Measurements from ENCODE around the gene FGF1.

Gene FGF1

DNA sequence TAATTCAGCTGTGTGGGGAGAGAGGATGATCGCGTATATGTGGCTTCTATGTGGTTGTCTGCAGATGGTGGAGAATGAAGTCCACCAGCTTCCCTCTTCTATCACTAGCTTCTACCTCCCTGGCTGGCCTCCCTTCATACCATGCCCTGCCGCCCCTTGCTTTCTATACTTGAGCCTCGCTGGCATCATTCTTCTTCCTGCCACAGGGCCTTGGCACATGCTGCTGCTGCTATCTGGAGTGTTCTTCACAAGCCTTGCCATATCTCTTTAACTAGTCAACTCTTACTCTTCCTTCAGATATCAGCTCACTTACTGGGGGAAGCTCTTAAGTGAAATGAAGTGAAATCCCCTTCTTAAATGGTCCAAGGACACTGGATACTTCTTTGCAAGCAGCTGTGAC, 100.4 kb downstream of the FGF1 start:
- no peak for DNase-seq

DNA sequence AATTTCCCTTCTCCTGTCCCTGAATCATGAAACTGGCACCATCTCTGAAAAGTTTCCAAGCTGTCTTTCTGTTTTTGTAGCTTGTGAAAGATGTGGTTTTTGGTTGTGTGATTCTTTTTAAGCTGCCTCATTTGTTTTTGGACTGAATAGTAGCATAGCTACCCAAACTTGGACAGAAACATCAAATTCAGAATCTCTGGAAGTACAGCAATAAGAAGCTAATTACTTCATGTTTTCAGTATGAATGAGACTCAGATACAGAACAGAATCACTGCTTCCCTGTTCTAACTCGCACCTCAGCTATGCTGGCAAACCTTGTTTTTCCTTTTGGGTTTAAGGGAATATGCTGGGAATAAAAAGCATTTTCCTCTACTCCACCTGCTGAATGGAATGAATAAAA, 101.0 kb downstream of the FGF1 start:
- no peak for DNase-seq

DNA sequence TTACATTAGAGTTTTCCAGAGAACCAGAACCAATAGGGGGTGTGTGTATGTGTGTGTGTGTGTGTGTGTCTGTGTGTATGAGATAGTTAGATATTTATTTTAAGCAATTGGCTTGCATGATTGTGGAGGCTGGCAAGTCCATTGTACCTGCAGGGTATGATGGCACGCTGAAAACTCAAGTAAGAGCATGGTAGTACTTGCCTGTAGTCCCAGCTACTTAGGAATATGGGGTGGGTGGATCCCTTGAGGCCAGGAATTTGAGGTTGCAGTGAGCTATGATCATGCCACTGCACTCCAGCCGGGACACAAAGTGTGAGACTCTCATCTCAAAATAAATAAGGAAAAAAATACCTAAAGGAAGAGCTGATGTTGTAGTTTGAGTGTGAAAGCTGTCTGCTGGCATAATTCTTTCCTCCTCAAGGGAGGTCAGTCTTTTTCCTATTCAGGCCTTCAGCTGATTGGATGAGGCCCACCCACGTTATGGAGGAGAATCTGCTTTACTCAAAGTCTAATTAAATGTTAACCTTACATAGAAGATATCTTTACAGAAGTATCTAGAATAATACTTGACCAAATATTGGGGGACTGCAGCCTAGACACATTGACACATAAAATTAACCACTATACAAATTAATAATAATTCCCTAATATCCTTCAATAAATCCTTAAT, 107.6 kb downstream of the FGF1 start:
- DNase-seq: no peak

DNA sequence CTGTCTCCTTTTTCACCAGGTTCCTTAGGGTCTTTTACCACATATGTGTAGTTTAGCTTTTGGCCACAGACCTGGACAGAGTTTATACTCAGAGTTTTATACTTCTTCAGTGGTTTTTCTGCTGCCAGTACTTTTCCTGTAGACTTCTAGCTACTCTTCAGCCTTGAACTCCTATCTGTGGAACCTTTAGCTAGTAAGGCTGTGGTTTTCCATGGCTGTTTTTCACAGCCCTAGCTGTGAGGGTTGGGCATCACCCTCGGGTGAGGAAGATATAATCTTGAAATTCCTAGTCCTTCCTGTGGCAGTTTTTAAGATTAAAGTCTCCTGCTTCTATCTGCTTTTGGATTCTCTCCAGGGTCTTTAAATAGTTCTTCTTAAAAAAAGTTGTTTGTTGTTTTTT, 109.1 kb downstream of the FGF1 start:
- no peak for DNase-seq

DNA sequence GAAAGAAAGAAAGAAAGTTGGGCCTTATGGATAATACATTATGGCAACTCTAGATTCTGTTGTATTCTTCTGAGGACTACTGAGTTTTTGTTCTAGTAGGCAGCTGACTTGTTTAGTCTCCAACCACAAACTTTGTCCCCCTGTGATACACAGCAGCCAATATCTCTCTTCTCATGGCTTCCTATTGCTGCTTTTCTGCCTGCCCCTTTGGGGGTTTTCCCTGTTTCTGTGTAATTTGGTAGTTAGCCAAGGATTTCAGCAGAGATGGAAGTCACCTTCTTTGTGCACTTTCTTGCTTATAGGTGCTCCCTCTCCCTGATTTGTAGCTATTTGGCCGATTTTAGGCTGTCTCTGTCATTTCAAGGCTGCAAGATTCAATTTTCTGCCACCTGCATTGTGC, 109.6 kb downstream of the FGF1 start:
- DNase-seq: no peak

DNA sequence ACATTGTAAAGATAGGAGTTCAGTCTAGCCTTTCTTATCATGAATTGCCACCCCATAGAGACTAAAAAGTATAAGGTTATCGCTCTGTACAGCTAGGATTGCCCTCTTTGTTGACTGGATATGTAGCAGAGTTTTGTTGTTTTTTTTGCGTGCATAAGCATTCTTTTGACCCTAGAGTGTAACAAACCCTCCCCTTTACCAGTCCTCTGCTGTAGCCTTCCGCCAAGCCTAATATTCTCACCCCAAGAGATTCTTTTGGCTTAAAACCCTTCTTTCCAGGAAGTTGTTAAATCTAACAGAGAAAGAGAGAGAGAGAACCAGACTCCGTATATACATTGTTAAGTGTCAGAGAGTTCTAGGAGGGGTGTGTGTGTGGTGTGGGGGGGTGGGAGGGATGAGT, 113.9 kb downstream of the FGF1 start:
- DNase-seq: no peak

DNA sequence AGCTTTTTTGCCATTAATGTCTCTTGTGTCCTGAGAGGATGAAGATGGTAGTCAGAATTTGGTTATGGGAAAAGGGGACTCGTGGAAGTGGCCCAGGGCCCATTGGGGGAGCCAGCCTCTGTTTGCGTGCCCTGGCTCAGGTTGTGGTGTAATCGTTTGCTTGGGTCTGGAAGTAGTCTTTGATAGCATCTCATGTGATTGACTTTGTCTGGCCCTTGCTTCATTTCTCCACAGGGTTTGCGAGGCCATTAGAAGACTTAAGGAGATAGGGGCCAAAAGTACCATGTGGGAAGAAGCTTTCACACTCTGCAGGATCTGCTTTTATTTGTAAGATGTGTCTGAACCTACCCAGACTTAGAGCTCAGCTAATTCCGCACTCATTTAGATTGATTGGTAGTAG, 114.5 kb downstream of the FGF1 start:
- DNase-seq: no peak

DNA sequence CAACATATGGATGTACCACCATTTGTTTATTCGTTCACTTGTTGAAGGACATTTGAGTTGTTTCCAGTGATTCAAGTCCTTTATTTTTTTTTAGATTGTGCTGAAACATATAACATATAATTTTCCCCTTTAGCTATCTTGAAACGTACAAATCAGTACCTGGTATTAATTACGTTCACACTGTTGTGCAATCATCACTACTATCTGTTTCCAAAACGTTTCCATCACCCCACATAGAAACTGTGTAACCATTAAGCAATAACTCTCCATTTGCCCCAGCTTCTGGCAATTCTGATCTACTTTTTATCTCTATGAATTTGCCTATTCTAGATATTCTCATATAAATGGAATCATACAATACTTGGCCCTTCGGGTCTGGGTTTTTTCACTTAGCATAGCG, 116.0 kb downstream of the FGF1 start:
- DNase-seq: no peak

DNA sequence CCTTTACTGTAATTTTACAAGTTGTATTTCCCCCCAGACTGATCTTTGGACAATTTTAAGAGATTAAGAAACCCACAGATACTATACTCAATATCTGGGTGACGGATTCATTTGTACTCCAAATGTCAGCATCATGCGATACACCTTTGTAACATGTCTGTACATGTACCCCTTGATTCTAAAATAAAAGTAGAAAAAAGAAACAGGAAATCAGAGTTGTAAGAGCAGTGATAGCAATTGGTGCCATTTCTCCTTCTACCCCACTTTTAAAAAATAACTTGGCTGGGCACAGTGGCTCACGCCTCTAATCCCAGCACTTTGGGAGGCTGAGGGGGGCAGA, 116.9 kb downstream of the FGF1 start:
- no peak for DNase-seq

DNA sequence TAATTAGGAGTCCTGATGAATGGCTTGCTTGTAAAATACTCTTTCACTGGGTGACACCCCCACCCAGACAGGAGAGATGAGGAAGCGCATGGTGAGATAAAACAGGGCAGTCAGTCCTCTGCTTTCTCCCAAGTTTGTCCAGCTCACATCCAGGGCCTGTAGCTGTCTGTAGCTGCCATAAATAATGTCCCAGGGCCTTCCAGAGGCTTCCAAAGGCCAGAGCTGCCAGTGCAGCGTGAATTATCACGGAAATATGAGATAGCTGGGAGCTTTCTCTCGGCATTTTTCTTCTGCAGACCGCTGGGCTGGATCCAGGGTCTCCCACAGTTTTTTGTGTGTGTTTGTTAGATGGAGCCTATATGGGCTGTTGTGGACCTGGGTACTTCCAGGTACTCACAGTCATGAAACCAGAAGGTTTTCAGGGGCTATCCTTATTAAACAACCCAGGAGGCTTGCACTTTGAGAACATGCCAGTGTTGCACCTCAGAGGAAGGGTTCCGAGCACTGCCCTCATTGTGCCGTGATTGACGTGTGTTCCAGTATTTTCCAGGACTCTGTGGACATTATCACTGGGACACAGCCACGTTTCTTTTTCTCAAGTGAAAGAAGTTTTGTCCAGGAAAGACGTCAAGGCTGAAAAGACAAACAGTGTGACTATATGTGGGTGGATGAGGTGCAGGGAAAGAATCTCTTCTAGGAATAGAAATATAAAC, 117.5 kb downstream of the FGF1 start:
- DNase-seq: no peak

DNA sequence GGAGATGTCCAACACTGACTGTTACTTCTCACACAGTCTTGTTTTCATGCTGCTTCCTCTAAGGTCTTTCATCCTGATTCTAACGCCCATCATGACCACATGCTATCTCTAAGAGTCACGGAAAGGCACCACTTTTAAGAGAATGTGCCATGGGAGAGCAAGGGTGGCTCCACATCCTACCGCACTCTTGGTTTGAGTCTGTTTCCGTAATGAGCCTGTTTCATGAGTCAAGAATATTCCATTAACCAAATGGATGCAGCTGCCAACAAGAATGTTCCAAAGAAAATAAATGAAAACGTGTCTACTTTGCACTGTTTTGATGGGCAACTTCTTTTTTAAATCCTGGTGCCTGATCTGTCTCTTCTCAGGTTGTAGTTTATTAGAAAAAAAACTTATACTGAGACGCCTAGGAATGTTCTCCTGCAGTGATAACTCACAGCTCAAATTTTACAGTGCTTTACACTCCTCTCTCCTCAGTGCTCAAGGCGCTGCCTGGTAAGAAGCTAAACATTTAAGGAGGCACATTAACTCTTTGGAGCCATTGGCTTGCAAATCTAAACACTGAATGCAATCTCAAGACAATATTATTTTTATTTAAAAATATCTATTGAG, 124.3 kb downstream of the FGF1 start:
- DNase-seq: no peak

DNA sequence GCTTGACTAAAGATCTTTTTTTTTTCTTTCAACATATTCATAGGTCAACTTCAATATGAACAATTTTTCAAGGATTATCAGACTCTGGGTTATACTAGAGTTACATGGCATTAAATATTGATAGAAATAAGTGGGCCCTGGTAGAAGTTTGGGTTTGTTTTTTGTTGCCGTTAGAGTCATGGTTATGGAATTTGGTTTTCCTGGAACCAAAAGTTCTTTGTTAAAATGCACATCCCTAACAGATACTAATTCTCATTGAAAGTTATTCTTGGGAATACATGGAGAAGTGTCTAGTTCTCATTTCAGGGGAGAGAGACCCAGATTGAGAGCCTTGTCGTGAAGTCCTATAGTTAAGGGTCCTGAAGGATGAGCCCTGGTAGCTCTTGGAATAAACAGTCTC, 124.9 kb downstream of the FGF1 start:
- no peak for DNase-seq

DNA sequence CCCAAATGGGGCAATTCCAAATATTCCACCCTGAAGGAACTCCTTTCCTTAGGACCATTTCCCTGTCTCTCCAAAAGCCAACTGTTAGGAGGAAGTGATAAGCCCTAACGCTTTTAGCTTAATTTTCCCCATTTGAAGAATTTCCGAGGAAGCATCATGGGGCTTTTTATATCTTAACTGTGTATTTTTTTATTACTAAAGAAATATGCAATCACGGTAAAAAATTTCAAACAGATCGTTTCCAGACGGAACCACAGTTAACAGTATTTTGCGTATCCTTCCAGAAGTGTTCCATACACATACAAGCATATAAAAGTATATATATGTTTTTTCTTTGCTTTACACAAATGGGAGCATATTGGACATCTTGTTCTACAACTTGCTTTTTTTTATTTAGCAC, 133.8 kb downstream of the FGF1 start:
- no peak for DNase-seq

DNA sequence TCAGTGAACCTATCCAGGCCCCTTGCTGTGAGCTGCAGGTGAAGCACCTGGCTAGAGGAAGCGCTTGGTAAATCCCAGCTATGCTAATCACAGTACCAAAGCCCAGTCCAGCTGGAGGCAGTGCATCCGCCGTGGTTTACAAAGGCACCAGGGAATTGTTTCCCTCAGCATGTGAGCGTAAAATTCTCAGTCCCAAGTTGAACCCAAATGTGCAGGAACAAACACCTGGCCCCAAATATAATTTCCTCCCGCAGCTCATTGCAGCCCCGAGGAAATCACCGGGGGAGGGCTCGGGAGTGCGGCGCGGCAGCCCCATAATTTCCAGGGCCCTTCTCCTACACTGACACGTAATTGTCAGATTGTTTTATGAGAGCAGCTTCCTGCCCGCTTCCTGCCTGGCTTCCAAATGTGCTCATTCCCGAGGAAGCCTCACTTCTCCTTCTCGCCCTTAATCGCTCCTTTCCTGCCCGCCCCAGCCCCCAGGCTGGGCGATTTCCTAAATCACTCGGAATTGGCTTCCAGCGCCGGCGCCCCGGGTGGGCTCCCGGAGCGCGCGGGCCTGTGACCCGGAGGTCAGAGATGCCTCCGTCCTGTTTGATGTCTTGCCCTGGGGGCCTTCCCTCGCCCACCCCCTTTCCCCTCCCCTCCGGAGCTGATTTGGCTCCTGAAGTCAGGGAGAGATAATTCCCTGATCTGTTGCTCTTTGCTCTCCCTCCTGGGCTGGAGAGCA, 134.4 kb downstream of the FGF1 start:
- peak in 3 of 56 donors; percentile 7 to 22 (median 12) for DNase-seq

DNA sequence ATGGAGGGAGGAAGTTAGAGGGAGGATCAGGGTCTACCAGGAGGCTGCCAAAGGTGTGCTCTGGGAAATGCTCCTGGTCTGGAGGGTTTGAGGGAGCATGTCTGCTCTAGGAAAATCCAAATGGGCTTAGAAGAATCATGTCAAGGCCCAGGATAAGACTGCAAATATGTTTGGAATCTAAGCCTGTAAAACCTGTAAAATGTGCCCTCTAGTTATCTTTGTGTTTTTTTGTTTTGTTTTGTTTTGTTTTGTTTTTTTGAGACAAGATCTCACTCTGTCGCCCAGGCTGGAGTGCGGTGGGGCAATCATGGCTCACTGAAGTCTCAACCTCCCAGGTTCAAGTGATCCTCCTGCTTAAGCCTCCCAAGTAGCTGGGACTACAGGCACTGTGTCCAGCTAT, 135.4 kb downstream of the FGF1 start:
- no peak for DNase-seq

DNA sequence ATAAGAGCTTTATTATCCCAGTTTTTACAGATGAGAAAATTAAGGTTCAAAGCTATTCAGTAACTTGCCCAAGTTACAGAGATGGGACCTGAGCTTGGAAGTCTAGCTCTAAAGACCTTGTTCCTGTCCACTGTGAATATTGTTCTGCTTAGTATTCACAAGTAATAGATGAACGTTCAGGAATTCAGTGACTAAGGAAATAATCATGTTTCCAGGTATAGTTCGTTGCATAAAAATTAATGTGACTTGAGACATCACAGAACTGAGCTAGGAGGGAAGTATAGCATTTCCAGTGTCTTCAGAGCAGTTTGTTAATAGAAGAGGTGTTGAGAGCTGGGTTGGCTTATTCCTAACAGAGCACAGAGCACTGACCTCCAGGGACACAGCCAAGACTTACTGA, 136.1 kb downstream of the FGF1 start:
- DNase-seq: no peak

DNA sequence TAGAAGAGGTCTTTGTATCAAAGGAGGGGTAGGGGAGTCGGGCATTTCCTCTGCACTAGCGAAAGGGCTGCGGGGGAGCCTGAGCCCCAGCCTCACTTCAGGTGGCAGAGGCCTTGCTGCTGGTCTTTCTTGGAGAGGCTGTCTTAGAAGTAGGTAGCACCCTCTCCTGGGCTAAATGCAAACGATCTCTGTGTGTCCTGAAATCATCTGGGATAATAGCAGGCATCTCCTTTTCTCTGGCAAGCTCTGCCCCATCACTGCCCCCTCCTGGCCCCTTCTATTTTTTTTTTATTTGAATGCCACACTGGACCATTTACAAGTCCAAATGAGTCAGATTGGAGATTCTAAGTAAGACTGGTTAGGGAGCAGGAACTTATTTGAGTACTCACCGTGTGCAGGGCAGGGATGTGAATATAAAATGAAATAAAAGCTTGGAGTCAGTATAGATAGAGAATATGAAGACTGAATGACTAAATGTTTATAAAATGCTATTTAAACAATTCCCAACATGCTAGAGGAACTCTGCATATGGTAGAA, 137.1 kb downstream of the FGF1 start:
- DNase-seq: peak in 45 of 56 donors; percentile 5 to 76 (median 23)

DNA sequence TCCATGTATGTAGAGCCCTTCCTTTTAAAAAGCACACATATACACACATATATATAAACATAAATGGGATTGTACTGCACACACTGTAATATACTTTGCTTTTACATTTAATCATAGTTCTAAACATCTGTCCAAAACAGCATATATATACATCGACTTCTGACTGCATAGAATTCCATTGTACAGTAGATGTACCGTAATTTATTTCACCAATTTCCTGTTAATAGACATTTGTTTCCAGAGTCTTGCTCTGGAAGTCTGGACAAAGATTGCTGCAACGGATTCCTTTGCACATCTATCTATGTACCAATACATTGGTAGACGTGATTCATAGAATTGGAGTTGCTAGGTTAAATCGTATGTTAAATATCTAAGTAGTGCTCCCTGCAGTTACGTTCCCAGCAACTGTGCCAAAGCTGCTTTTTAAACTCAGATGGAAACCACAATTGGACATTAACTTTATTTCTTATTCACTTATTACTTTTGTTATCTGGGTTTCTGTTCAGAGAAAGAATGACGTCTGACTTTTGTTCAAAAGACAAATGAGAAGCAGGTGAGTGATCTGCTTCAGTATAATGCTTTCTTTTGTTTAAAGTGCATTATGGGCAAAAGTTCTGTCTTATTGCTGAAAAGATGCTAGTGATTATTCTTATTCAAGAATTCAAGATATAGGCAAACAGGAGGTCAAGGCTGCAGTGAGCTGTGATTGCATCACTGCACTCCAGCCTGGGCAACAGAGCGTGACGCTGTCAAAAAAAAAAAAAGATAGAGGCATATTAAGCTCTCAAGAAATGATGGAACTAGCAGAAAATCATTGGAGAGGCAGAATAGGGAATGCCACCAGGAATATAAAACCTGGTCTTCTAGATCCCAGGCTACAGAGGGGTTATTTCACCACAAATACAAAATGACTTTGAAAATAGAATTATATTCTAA, 138.2 kb downstream of the FGF1 start:
- no peak for DNase-seq

DNA sequence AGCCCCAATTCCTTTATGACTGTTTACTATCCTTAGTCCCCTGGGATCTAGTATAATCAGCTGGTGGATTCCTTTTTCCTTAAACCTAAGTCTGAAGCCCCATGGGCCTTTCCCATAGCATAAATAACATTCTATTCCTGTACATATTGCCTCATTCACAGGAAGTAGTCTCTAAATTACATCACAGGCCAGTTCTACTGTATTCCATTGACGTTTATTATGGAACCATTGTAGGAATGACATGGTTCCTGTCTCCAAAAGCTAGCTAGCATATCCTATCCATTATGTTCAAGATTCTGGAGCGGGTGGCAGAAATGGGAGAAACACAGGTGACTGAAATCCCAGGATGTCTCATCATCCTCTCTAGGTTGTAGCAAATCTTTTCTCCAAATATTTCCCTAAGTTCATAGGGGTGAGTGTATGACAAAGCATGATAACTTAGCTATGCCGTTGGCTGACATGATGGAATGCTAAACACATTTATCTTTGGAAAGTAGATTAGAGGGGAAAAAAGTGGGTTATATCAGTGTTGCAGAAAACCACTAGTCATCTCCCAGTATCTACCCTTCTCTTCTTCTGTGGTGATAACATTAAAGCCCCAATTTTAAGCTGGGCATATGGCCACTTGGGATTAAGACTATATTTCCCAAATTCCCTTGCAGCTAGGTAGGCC, 140.1 kb downstream of the FGF1 start:
- DNase-seq: no peak

DNA sequence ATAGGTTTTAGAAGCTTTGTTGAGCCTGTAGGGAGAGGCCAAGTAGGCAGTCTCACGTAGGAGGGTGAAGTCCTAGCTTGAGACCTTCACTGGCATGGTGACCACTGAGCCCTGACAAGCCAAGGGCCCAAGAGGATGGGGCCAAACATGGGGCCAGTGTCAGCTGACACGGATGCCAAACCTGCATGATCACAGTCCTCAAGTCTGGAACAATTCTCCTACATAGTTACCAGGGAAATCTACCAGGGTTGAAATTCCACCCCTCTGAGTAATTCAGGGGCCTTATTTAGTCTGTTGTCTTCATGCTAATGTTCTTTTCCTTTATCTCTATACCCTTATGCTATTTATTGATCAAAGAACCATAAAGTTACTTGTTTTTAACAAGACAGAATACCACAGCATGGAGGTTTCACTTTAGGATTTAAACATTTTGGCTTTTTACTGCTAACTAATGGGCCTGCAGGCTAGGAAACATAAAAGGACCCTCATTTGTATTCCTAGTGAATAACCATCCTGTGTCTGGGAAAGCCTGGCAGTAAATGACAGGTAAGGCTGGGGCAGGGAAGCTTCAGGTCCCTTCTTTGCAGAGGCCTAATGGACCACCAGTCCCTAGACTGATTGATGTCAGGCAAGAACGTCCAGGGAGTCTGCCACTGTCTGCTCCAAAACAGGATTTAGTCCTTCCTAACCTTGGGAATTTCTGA, 140.8 kb downstream of the FGF1 start:
- no peak for DNase-seq

Measured in amygdala (tissue), 56 donors.